Loucy (cell line): Measurements from ENCODE around the gene SLC17A3.

Experiments used
- H2AFZ ChIP-seq: fragments of 200-600 bp; sonication (generic); 2 replicates; pipeline ENCODE4 v1.6.0; 2016; ENCODE audit warnings: antibody characterized with exemption, mild to moderate bottlenecking, low read length, moderate library complexity
- H3F3A ChIP-seq: fragments of 200-600 bp; 2 replicates; pipeline ENCODE4 v1.6.0; 2016; ENCODE audit warnings: antibody characterized with exemption, low read depth, mild to moderate bottlenecking
- H3K27me3 ChIP-seq: fragments of 200-600 bp; sonication (generic); 2 replicates; pipeline ENCODE4 v1.6.1; 2014; ENCODE audit warnings: low read length, mild to moderate bottlenecking; ENCODE audit not compliant: insufficient read depth, poor library complexity, severe bottlenecking
- H3K36me3 ChIP-seq: fragments of 200-600 bp; sonication (generic); 2 replicates; pipeline ENCODE4 v1.6.1; 2016; ENCODE audit warnings: low read length; ENCODE audit not compliant: insufficient read depth
- H3K4me1 ChIP-seq: fragments of 200-600 bp; sonication (generic); 2 replicates; pipeline ENCODE4 v1.5.1; 2014; ENCODE audit warnings: low read length, mild to moderate bottlenecking; ENCODE audit not compliant: insufficient read depth, poor library complexity, severe bottlenecking
- H3K4me2 ChIP-seq: fragments of 200-600 bp; sonication (generic); 2 replicates; pipeline ENCODE4 v1.6.0; 2014; ENCODE audit warnings: antibody characterized with exemption, low read length, low read depth, mild to moderate bottlenecking; ENCODE audit not compliant: poor library complexity, severe bottlenecking
- H3K4me3 ChIP-seq: fragments of 200-600 bp; sonication (generic); 2 replicates; pipeline ENCODE4 v1.5.1; 2014; ENCODE audit warnings: low read length, mild to moderate bottlenecking, mixed read lengths; ENCODE audit not compliant: poor library complexity, severe bottlenecking
- H3K79me2 ChIP-seq: fragments of 200-600 bp; sonication (generic); 2 replicates; pipeline ENCODE4 v1.6.1; 2014; ENCODE audit warnings: low read length; ENCODE audit not compliant: insufficient read depth
- H3K9ac ChIP-seq: fragments of 200-600 bp; sonication (generic); 2 replicates; pipeline ENCODE4 v1.6.0; 2014; ENCODE audit warnings: mild to moderate bottlenecking, low read depth, low read length, moderate library complexity; ENCODE audit not compliant: poor library complexity, severe bottlenecking
- H3K9me2 ChIP-seq: fragments of 200-600 bp; sonication (generic); replicated peaks from 2 replicates; pipeline ENCODE4 v1.6.1; 2016; ENCODE audit warnings: low read depth, low read length, mixed read lengths
- H3K9me3 ChIP-seq: fragments of 200-600 bp; sonication (generic); 2 replicates; pipeline ENCODE4 v1.6.1; 2014; ENCODE audit warnings: mild to moderate bottlenecking, antibody characterized with exemption, low read length, low read depth; ENCODE audit not compliant: insufficient read depth
- H4K20me1 ChIP-seq: fragments of 200-600 bp; sonication (generic); 2 replicates; pipeline ENCODE4 v1.6.0; 2014; ENCODE audit warnings: antibody characterized with exemption, low read length, mild to moderate bottlenecking; ENCODE audit not compliant: insufficient read depth, poor library complexity, severe bottlenecking
- EZH2phosphoT487 ChIP-seq: fragments of 200-600 bp; IDR thresholded peaks from 2 replicates; pipeline ENCODE4 v1.6.1; 2018; ENCODE audit warnings: antibody characterized with exemption, mild to moderate bottlenecking, moderate library complexity, borderline replicate concordance
- TF ChIP-seq, protein P1 (sequence below): fragments of 200-600 bp; sonication (generic); conservative IDR thresholded peaks from 2 replicates; pipeline ENCODE4 v1.5.1; 2014; ENCODE audit warnings: mild to moderate bottlenecking, antibody characterized with exemption, low read length

Gene SLC17A3

DNA sequence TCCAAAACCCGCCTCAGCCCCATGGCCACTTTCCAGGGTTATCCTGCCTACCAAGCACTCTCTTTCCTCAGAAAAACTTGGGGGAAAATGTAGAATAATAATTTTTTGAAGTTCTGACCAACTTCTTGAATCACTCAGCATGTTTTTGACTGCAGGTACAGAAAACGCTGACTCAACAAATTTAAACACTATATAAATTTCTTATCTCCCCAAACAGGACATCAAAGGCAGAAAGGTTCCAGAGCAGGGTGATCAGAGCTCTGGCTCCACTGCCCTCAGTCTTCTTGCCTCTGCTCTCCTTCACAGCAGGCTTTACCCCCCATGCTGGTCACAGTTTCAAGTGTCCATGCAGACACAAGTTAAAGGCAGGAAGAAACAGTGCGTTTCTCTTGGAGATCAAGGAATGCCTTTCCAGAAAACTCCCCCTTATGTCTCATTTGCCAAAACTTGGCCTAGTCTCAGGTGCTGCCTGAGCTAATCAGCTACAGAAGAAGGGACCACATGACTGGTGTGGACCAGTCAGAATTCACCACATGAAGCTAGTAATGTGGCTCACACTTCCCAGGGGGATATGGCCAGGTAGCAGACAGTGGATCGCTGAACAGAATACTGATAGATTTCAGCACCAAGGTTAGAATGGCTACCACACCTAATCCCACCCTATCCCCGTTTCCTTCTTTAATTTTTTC, 24.4 kb upstream of the SLC17A3 start:
- Histone ChIP-seq H2AFZ (peak overlapping the region; percentile 73), H3K4me2 (no peak overlapping the region), H3K9me2 (no peaks in the 10 kb centered on the region), H3K36me3 (no peaks in the 10 kb centered on the region), H3K9me3 (no peaks in the 10 kb centered on the region), H3K79me2 (no peaks in the 10 kb centered on the region), H3K27me3 (no peaks in the 10 kb centered on the region), H4K20me1 (no peaks in the 10 kb centered on the region), H3K9ac (no peak overlapping the region), H3K4me3 (no peak overlapping the region), H3F3A (no peaks in the 10 kb centered on the region), H3K4me1 (peaks cover 24% of the 10 kb centered on the region)
- TF ChIP-seq, protein P1, sequence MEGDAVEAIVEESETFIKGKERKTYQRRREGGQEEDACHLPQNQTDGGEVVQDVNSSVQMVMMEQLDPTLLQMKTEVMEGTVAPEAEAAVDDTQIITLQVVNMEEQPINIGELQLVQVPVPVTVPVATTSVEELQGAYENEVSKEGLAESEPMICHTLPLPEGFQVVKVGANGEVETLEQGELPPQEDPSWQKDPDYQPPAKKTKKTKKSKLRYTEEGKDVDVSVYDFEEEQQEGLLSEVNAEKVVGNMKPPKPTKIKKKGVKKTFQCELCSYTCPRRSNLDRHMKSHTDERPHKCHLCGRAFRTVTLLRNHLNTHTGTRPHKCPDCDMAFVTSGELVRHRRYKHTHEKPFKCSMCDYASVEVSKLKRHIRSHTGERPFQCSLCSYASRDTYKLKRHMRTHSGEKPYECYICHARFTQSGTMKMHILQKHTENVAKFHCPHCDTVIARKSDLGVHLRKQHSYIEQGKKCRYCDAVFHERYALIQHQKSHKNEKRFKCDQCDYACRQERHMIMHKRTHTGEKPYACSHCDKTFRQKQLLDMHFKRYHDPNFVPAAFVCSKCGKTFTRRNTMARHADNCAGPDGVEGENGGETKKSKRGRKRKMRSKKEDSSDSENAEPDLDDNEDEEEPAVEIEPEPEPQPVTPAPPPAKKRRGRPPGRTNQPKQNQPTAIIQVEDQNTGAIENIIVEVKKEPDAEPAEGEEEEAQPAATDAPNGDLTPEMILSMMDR, result no peak
- no peak for TF ChIP-seq EZH2phosphoT487

DNA sequence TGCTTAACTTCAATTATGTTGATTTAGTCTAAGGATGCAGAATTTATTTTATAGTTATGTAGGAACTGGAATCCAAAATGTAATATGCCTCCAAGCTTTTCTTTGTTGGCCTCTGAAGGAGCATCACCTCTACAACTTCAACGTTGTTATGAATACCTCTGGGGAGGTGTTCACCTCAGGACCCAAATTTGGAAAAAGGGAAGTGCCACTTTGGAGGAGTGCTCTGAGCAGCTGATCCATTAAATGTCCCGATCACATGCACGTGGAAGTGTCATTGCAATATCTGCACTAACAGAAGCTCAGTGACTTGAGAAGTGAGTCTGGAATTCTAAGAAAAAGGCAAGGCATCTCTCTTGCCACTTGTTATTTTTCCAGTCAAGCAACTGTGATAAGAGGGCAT, 22.2 kb upstream of the SLC17A3 start:
- Histone ChIP-seq H2AFZ (no peak overlapping the region; the same call in 1 of the 2 replicates), H3K9ac (no peak overlapping the region), H3K9me2 (no peaks in the 10 kb centered on the region), H3K4me2 (no peak overlapping the region), H4K20me1 (no peaks in the 10 kb centered on the region), H3K27me3 (no peaks in the 10 kb centered on the region), H3K4me1 (peaks cover 14% of the 10 kb centered on the region), H3K36me3 (no peaks in the 10 kb centered on the region), H3F3A (no peaks in the 10 kb centered on the region), H3K4me3 (no peak overlapping the region), H3K79me2 (no peaks in the 10 kb centered on the region), H3K9me3 (no peaks in the 10 kb centered on the region)
- TF ChIP-seq, protein P1, result no peak
- TF ChIP-seq EZH2phosphoT487, result no peak

- Histone ChIP-seq H3K79me2 (no peaks in the 10 kb centered on the region), H3K4me2 (no peak overlapping the region), H3K9me3 (no peaks in the 10 kb centered on the region), H4K20me1 (no peaks in the 10 kb centered on the region), H3K9ac (no peak overlapping the region), H2AFZ (no peak overlapping the region), H3K4me3 (no peak overlapping the region), H3K4me1 (peaks cover 14% of the 10 kb centered on the region), H3K9me2 (no peaks in the 10 kb centered on the region), H3K27me3 (no peaks in the 10 kb centered on the region), H3F3A (no peaks in the 10 kb centered on the region), H3K36me3 (no peaks in the 10 kb centered on the region)
- TF ChIP-seq EZH2phosphoT487, result no peak
- TF ChIP-seq, protein P1, result no peak
Observed at GRCh38 chr6:25895771-25896170, 21.7 kb upstream of the SLC17A3 start.
